ENCODE data around the gene MAP3K12. TPM values are rescaled to one million over a fixed set of nuclear protein-coding genes. Genes with fewer than 3 reads are reported as not detected.
"Not testable (repeated sequence)": the region's sequence is repeated elsewhere in the genome, so short reads cannot be mapped to it uniquely, and the experiment has no call there.

MAP3K12 gene
- total RNA-seq, 1 donor from 2014 or later = 19.1 TPM

DNA sequence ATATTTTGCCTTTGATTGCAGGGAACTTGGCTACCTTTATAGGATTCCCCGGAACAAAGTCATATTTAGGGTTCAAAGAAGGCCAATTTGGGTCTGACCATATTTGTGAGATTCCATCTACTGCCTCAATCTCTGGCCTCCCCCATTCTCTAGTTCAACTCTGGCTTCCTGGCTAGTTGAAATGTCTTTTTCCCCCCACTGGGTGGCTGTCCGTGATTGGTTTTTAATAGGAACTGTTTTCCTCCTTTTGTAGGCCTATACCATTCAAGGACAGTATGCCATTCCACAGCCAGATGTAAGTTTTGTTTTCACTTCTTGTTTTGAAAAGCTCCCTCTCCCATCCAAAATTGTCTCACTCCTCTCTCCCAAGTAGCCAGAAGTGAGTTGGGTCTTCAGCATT lies 33.6 kb downstream of the MAP3K12 start:
- DNase-seq = no peak

DNA sequence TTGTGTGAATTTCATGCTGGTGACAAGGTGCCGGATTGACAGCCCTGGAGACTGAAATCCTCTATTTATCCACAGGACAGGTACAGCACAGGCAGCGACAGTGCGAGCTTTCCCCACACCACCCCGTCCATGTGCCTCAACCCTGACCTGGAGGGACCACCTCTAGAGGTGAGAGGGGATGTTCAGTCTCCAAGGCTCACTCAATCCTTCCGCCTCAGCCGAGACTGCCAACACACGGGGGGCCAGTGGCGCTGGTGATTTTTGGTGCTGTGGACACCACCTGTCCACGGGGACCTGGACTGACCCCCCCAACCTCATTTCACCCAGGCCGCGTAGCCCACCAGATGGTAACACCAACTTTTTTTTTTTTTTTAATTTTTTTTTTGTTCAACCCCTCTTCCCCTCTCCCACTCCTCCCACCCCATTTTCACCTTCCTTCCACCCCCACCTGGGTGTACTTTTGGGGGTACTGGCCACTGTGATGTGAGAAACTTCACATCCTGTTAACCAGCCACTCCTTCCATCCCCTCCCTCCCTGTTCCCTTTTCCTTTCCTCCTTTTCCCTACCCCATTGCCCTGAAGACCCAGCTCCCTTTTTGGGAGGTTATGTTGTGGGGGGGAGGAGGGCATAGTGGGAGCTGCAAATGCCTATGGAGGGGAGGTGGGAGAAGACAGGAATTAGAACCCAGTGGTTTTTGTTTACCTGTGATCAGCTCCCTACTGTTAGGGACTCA lies 34.4 kb downstream of the MAP3K12 start:
- DNase-seq = no peak

DNA sequence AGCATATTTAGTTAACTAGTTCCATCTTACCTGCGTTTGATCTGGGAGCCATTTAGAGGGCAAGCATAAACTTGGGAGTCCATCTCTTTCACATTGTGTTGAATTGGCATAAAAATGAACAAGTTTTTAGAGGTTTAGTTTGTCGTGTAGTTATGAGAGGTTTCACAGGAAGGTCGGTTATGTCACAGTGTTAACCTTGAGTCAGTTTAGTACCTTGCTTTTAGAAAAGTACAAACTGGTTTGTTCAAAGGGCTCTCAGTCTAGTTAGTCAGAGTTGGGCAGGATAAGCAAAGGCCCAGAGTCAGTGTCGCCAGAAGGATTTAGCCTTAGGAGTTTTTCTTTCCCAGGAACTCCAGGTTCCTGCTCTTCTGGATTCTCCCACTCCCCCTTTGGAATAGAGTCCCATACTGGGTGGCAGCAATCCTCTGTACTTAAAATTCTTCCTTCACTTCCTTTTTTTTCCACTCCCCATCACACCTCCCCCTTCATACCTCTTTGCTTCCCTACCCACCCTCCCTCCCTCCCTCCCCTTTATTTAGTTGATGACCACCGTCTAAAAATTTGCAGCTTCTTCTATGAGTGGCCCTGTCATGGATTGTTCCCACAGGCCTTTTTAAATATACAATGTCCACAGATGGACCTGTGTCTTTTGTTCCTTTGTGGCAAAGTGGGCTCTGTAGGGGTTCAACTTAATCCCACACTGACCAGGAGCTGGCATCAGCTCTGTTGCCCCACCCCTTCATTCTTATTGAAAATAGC lies 35.3 kb downstream of the MAP3K12 start:
- DNase-seq = no peak

- DNase-seq = no peak
These were observed 36.3 kb downstream of the MAP3K12 start for GRCh38 chr12:53462935-53463334.

DNA sequence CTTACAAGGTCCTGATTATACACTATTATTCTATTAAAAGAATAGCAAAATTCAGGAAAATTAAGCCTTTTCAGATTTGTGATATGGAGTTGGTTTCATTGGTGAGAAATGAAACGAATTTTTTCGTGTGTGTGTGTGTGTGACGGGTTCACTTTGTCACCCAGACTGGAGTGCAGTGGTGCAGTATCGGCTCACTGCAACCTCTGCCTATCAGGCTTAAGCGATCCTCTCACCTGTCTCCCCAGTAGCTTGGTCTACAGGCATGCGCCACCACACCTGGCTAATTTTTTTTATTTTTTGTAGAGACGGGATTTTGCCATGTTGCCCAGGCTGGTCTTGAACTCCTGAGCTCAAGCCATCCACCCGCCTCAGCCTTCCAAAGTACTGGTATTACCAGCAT lies 37.7 kb downstream of the MAP3K12 start:
- no peak for DNase-seq

DNA sequence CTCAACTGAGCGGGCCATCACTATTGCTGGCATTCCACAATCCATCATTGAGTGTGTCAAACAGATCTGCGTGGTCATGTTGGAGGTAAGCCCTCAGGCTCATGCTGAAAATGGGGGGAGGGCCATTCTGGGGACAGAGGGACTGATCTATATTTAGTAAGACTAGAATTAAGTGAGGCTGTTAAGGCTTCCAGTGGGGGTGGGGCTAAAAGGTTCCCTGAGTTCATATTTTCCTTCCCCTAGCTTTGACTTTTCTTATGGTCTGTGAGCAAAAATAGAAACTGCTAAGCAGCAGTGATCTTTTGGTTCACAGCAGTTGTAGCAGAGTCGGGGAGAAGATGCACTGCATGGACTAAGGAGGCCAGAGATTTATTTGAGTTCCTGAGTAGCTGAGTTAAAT lies 38.2 kb downstream of the MAP3K12 start:
- DNase-seq = no peak

- no peak for DNase-seq
These were observed 40.2 kb downstream of the MAP3K12 start for GRCh38 chr12:53459097-53459496.

GRCh38 chr12:53456654-53457366 lies 42.4 kb downstream of the MAP3K12 start:
- no peak for DNase-seq

GRCh38 chr12:53454707-53455106 lies 44.6 kb downstream of the MAP3K12 start:
- no peak for DNase-seq

GRCh38 chr12:53453953-53454640 lies 45.2 kb downstream of the MAP3K12 start:
- DNase-seq = peak; percentile 33

DNA sequence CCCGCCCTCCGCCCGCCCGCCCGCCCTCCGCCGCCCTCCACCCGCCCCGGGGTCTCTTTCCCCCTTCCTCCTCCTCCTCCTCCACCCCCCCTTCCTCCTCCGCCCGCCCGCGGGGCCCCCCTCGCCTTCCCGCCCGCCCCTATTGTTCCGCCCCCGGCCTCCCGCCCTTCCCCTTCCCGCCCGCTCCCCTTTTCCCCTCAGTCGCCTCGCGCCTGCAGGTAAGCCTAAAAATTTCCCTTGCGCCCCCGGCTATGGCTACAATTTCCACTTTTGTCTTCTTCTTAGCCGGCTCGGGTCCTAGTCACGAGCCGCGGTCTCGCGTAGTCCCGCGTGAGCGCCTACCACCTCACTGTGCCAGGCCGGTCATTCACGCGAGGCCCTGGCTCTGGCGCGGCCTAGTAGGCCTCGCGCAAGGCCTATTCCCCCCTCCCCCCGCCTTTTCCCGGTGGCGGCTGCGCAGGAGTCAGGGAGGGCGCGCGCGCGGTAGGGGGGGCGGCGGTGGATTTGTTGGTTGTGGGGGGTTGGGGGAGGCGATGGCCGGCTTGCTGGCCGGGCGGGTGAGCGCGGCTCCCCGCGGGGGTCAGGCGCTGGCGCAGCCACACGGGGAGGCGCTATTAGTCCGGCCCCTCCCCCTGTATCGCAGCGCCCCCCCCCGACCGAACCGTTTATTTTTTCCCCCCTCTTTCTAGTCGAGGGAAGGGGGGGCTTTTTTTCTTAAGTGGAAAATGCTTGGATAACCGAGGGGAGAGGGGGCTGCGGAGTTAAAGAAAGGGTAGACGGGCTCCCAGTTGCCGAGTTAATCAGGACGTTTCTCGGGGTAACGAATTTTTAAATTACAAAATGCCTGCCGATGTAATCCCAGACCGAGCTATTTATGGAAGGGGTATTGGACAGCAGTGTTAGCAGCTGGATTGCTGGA lies 46.8 kb downstream of the MAP3K12 start:
- peak; percentile 93 for DNase-seq

- DNase-seq = peak; percentile 100
These were observed 47.5 kb downstream of the MAP3K12 start, which contains the start of gene PCBP2 for GRCh38 chr12:53451661-53452158. Gene PCBP2, plus strand, starts transcription at chr12:53452102. Its CDS starts 2,699 bp downstream, at chr12:53454801.

- DNase-seq = no peak
These were observed 48.3 kb downstream of the MAP3K12 start for GRCh38 chr12:53450936-53451335.

- DNase-seq = not testable (repeated sequence)
These were observed 54.5 kb downstream of the MAP3K12 start for GRCh38 chr12:53444593-53445325.

GRCh38 chr12:53443955-53444354 lies 55.3 kb downstream of the MAP3K12 start:
- no peak for DNase-seq

- DNase-seq = peak; percentile 99
These were observed 58.0 kb downstream of the MAP3K12 start, which contains the start of gene PRR13 for GRCh38 chr12:53441040-53441833. Gene PRR13, plus strand, starts transcription at chr12:53441734. Its CDS starts 981 bp downstream, at chr12:53442715.

- not testable (repeated sequence) for DNase-seq
These were observed 59.7 kb downstream of the MAP3K12 start for GRCh38 chr12:53439582-53439981.

DNA sequence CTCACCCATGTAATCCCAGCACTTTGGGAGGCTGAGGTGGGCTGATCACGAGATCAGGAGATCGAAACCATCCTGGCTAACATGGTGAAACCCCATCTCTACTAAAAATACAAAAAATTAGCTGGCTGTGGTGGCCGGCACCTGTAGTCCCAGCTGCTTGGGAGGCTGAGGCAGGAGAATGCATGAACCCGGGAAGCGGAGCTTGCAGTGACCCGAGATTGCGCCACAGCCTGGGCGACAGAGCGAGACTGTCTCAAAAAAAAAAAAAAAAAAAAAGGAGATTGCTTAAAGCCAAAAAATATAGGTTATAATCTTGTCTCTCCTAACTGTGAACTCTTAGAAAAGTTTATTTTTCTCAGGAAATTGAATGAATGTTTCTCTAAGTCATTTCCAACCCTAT lies 63.9 kb downstream of the MAP3K12 start:
- DNase-seq = not testable (repeated sequence)

- DNase-seq = no peak
These were observed 68.1 kb downstream of the MAP3K12 start for GRCh38 chr12:53431187-53431586.

GRCh38 chr12:53430116-53430515 lies 69.1 kb downstream of the MAP3K12 start:
- no peak for DNase-seq

Measured in dermis blood vessel endothelial cell (primary cell).